T-helper 2 cell treated with Interferon-gamma antibody and Interleukin-4, amounts not matched to agents 100 ng/mL and 5 ng/mL, for 36 hours (primary cell): ENCODE measurements around the gene ATP8A2. TPM values are rescaled to one million over a fixed set of nuclear protein-coding genes. Genes with fewer than 3 reads are reported as not detected.

Experiments
- intact Hi-C: fragments of 100-400 bp; cut with micrococcal nuclease; formaldehyde crosslinking; loops from one replicate; pipeline ENCODE4 v1.15.1; 2023
- total RNA-seq: library from RNA; stranded (reverse); gene quantifications from 2 replicates; pipeline ENCODE4 v1.2.3, GENCODE V29; 2022

Gene ATP8A2
- total RNA-seq, 1 donor from 2014 or later, result 0.50 TPM

DNA sequence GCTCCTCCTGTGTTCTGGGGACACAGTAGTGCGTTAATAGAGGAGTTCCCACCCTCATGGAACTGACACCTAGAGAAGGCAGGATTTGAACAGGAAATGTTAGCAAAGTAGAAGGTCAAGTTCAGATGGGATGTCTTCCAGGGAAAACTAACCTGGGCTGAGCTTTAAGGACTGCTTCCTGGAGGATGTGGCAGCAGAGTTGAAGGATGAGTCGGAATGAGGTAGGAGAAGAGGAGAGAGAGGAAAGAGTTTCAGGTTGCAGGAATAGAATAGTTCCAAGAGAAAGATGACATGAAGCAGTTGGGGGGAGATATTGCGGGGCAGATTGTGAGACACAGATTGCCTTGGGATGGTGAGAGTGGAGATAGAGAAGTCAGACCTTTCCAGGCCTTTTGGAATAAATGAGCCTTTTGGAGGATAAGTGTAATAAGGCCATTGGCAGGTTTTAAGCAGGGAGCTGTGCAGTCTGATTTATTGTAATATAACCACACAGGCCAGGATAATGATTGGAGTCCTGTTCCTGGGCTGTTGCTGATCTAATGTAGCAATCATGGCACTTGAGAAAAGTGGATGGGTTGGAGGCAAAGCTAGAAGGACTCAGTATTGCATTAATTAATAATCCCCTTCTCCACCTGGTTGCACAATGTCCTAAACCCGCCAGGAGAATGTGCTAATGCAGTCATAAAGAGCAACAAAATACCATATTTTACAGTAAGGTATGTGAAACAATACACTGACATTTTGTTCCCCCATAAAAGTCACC lies 474.6 kb downstream of the ATP8A2 start:
- intact Hi-C loops, result loop anchor here (2.0 to 5.0 kb wide), 2 partner anchors 28 to 126 kb away; no protein-coding TSS in a partner anchor

DNA sequence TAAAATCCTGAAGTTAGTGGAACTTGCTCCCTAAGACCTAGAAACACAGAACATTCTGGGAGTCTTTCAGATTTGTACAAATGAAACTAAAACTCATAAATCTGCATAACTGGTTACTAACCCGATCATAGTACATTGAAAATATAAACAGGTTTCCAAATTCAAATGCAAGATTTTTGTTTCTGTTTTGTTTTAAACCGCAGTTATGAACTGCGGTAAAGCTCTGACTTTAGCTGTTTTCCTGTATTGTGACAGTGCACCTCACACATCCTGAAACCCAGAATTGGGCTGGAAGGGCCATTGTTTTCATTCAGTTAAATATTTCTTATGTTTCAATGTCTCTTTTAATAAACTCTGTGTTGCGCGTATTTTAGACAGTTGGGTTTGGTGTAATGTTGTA lies 475.4 kb downstream of the ATP8A2 start:
- intact Hi-C loops, result loop anchor here (1.0 to 5.0 kb wide), 3 partner anchors 28 to 125 kb away; no protein-coding TSS in a partner anchor

DNA sequence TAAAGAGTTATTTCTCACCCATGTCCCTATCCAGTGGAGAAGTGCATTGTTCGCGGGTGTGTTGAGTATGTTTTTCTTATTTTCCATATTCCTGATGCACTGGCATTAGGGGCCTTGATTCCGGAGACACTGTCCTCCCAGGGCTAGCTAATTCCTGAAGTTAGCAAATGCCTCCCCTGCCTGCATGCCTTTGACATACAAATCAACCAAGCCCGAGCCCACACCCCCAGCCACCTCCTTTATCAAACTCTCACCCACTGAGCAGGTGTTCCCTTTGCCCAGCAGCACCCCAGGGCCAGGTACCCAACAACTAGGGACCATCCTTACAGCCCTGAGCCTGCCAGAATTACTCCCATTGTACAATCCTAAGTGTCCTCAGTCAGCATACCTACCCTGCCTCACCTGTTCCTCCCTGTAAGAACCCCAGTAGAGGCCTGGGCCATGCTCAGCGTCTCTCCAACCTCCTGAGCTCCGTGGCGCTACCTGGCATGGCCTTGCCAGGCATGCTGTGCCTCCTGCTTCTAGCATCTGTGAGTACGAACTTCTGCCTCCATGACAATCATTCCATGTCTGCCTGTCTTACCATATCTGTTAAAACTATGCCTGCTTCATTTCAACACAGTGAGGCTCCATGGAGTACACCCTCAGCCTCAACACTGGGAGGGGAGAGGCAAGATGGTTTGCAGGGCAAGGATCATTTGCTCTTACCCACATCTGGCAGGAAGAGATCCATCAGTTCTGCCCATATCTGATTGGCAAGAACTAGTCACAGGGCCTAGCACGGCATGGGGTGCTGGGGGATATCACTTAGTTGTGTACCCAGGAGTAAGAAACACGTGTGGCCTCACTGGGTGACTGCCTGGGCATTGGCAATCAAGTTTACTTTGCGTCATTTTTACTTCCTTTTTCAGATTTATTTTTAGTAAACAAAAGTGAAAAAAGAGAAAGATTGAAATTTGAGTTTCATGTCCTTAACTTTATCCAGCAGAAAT lies 476.2 kb downstream of the ATP8A2 start:
- intact Hi-C loops, result loop anchor here (1.0 to 5.0 kb wide), 3 partner anchors 27 to 124 kb away; no protein-coding TSS in a partner anchor

DNA sequence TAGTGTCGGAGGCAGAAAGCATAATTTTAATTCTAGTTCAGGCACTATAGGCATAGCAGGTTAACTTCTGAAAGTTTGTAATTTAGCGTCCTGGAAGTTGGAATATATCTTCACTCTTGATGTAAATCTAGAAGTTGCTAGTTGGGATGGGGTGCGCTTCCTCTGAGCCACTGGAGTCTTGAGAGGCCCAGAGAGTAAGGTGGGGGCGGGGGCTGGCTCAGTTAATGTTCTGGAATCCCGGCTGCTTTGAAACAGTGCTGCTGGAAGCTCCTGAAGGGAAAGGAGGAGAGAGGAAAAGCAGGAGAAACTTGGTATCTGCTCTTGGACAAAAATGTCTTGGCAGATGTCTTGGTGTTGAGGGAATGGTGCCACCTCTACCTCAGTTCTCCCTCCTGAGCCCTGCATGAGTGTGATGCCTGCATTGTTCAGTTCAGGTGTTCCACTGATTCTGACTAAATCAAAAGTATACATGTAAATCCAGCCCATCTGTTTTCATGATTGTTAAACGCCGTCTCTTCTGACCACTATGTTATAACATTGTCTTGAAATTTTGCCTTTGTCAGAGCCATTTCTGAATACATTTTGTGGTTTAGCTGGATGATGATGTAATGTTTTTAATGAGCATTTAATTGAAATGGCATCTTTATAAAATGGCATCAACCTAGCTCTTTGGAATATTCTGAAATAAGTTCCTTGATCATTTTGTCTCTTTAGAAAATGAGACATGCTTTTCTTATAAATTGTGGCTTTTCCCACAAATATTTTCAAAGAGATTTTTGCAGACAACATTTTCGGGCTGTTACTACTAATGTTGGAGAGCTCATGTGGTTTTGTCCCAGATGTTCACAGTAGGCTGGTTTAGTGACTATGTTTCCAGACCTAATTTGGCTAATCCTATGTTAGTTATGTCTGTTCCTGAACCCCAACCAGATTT lies 477.3 kb downstream of the ATP8A2 start:
- intact Hi-C loops, result loop anchor here (5.0 kb wide), 1 partner anchor 123 kb away; no protein-coding TSS in a partner anchor

DNA sequence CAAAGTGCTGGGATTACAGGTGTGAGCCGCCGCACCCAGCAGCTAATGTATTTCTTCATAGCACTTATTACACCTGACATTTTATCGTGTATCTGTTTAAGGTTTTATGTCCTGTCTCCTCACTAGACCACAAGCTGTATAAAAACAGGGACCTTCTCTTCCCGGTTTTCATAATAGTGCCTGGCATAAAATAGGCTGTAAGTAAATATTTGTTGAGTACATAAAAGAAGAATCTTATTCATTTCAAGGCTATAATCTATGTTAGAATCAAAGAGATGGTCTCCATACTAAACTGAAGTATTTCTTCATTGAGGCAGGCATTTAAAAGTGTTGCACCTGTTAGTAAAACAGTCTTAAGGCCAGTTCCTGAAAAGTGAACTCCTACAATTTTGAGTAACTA lies 486.1 kb downstream of the ATP8A2 start:
- intact Hi-C loops, result no loop called here

DNA sequence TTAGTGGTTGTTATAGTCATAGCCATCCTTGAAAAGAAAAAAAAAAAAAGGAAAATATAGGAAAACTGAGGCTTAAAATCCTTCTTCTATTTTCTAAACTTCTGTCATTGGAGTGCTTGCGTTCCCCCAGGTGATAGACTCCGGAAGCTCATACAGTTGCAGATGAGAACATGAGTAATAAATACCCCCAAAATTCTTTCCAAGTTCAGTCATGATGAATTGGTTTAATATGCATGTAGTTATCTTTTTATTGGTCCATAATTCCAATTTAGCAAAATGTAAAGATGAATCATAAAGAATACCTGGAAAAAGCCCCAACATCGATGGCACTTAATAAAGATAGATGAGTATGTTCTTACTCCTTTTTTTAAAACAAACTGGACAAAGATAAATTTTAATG lies 487.8 kb downstream of the ATP8A2 start:
- intact Hi-C loops, result no loop called here

DNA sequence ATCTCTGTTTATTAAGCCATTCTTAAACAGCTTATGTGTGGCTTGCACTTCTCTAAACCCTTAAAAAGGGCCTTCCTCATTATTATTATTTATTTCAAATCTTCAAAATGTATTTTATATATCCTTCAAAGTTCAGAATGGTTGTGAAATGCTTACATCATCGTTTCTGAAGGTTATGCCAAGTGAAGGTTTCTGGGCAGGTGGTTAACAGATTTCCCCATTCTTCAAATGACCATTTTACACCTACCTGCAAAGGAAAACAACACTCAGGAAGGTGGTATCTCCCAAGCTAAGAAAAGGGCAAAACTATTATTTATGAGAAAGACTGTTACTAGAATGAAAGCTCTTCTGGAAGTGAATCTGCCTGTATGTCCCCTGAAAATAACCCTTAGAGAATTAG lies 488.5 kb downstream of the ATP8A2 start:
- intact Hi-C loops, result no loop called here

DNA sequence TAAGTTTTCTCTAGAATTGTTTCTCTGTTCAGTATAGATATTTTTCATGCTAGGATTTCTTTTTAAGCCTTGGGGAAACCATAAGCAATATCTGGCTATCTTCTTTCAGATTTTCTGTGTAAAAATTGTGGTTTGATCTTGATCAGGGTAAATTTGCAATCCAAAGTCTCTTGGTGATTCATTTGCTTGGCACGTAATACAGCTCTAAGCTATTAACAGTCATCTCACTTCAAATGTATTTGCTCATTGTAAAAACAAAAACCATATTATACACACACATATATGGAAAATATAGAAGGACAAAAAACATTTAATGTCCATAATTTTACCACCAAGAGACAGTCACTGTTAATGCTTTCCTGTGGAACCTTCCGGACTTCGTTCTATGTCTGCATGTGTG lies 489.1 kb downstream of the ATP8A2 start:
- intact Hi-C loops, result no loop called here

DNA sequence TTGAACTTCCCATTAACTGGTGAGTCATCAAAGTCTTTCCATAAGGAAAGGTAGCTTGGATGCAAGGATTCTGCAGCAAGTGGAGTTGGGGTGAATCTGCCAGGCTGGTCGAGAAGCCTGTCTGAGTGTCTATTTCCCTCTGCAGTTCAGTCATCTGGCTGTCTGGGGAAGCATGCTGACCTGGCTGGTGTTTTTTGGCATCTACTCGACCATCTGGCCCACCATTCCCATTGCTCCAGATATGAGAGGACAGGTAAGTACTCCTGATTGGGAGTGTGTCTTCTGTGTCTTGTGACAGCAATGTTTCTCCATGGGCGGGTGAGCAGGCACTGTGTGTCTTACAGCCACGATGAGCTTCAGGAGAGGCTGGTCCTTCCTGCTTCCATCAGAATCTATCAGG lies 490.4 kb downstream of the ATP8A2 start:
- intact Hi-C loops, result no loop called here

DNA sequence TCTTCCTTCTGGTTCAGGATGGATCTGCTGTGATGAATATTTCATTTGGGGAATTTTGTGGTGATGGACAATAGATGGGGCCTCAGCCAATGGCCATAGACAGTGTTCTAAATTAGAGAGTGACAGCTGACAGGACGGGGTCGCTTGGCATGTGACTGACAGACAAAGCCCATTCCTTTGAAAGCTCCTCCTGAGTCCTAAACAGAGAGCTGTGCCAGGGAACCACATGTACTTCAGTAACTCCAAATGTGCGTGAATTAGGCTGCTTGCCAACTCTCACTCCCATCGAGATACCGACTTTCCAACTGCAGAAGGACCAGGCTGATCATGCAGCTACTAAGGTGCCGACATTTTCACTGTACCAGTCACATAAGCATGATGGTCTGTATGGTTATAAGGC lies 492.3 kb downstream of the ATP8A2 start:
- intact Hi-C loops, result no loop called here

DNA sequence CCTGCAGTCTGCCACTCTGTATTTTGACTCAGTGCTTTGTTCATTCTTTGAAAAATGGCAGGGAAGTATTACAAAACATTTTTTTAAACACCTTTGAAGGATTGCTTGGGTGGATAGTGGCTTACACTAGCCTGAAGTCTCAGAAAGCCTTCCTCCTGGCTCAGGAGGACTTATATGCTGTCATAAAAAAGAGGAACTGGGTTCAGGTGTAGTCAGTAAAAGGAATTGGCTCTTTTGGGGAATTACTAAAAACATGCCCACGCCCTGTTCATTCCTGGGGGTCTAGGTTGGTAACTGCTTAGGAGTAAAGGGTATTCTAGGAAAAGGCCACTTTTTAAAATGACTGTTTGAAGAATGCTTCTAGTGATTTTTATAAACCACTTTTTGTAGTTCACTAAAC lies 493.2 kb downstream of the ATP8A2 start:
- intact Hi-C loops, result no loop called here

DNA sequence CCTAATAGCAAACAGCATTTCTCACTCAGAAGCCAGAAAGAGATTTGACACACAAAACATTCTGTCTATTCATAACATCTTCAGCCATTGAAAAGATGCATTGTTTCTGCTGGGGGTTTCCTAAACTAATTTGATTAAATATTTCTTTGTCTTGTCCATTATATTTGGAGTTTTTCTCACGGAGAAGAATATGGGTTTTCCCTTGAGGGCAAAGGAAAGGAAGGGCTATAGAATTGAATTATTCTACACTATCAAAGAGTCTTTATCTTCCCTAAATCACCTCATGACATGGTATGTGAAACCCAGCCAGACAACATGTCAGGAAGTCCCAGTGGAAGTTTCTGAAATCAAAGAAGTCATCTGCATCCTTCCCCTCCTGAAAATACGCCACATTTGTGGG lies 493.6 kb downstream of the ATP8A2 start:
- intact Hi-C loops, result no loop called here

DNA sequence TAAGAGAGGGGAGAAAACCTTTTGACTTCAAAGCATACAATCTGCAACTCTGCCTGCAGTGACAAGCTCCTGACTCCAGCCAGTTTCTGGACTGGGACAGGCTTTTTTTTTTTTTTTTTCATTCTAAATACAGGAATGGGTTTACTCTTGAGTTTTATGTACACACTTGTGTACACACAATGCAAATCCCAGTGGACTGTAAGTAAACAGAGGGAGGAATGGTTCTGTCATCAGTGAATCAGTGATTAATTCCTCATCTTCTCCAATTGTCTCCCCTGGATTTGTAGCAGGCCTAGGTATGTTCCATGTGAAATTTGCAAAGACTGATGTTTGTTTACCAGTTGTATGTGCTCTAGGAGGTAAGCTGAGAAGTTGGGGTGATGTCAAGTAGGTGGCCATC lies 495.3 kb downstream of the ATP8A2 start:
- intact Hi-C loops, result no loop called here

DNA sequence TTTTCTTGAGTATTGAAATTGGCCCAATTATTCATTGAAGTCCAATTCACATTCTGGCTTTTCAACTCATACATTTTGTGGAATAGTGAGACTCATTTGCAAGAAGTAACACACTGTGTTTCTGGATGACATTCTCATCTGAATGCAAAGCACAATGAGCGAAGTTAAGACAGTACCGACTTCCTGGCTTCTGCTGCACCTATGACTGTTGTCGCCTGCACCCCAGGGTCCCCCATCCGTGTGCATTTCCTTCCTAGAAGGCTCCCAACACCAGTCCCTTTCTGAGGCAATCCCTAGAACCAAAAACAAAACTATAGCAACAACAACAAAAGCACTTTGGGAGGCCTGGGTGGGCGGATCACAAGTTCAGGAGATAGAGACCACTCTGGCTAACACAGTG lies 496.7 kb downstream of the ATP8A2 start:
- intact Hi-C loops, result no loop called here

DNA sequence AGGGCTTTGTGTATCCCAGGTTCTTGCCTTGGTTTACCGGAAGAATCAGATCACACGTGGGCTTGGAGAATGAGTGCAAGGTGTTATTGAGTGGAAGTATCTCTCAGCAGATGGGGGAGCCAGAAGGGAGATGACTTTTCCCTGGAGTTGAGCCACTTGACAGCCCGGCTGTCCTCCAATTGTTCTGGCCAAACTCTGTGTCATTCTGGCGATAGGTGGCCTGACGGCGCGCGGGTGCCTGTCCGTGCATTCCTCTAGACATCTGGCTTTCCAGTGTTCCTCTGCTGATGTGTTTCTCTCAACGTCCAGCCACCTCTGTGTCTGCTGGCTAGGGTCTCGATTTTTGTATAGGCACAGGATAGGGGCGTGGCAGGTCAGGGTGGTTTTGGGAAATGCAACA lies 498.2 kb downstream of the ATP8A2 start:
- intact Hi-C loops, result no loop called here

DNA sequence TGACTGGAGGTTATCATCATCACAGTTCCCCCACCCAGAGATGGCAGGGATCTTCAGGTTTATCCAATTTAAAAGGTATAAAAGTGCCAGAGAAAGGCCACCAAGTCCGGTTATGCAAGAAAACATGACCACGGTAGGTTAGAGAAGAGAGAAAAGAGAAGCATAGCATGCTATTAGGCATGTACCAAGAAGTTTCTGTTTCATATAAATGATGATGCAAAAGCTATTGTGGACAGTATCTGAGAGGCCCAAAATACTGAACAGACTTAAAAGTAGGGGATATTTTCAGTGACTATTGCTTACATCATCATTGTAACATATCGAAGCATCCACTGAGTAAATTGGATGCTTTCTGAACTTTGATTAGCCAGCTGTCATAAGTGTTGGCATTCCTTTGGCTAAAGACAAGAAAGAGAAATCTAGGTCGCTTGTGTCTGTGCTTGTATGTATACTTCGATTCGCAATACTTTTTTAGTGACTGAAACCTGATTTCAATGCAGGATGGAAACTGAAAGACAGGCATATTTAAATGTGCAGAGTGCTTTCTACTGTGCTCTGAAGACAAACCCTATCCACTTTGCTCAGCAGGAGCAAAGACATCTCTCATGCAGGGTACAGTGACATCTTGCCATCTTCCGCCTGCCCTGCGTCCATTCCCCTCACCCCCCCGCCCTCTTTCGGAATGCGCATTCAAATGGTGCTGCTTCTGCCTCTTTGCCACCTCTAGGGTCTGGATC lies 499.8 kb downstream of the ATP8A2 start:
- intact Hi-C loops, result no loop called here

DNA sequence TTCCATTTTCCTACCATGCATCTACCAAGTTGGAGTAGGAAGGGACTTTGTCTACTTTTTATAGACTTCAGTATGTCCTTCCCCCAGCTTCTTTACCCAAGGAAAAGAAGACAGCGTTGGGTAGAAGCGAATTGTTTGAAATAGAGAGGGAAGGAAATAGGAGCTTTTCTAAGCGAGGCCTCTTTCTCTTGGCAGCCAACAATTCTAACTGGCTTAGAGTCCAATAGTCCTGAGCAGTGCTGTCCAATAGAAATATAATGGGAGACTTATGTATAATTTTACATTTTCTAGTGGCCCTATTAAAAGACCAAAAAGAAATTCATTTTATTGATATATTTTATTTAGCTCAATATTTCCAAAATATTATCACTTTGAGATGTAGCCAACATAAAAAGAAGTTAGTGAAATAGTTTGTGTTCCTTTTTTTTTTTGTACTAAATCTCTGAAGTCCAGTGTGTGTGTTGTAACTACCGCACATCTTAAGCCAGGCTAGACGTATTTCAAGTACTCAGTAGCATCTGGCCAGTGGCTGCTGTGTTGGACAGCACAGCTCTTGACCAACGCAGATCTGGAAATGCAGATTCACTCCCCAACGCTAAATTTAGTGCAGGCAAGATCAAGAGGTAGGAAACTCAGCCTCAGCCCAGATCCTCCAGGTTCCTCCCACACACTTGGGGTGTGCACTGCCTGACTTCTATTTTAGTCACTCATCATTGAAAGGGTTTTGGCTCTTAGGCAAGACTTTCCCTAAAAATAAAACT lies 500.9 kb downstream of the ATP8A2 start:
- intact Hi-C loops, result no loop called here

DNA sequence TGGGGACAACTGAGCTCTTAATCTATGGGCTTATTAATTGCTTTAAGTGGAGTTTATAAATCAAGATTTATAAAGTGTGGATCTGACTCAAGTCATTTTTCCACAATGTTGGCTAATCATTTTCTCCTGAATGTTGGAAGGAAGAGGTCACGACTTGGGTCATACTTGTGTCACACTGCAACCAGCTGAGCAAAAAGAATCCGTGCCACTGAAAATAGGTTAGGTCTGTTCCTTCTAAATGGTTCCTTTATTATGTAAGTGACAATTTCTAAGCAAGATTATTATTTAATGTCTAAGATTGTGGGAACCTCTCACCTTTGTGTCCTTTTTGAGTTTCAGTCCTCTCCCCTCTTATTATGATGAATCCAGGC lies 501.5 kb downstream of the ATP8A2 start:
- intact Hi-C loops, result no loop called here

DNA sequence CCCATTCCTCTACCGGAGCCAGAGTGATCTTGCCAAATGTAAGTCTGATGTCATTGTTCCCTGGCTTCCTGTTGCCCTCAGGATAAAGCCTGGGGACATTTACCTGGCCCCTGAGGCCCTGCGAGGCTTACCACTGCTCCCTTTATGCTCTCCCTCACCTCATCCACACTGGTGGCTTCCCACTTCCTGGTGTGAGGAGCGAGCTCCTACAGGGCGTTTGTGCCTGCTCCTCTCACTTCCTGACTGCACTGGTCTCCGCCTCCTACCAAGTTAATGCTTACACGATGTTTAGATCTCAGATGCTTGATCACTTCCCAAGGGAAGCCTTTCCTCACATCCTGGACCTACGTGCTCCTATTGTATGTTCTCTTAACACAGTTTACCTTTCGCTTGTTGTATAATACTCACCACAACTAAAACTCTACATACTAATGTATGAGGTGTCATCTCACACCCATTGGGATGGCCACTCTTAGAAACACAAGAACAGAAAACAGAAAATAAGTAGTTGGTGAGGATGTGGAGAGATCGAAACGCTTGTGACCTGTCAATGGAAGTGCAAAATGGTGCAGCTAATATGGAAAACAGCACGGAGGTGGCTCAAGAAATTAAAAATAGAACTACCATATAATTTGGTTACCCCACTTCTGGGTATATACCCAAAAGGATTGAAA lies 502.4 kb downstream of the ATP8A2 start:
- intact Hi-C loops, result loop anchor here (2.0 kb wide), 2 partner anchors 27 kb away; no protein-coding TSS in a partner anchor
